Neuron (in vitro differentiated cells): Measurements from ENCODE around the gene RASGRP3.

Experiments used
- H2AFZ ChIP-seq: one replicate; pipeline ENCODE4 v1.6.1; 2013; ENCODE audit warnings: low read depth, mild to moderate bottlenecking, inconsistent platforms, low read length, moderate library complexity
- H3K27me3 ChIP-seq: one replicate; pipeline ENCODE4 v1.6.1; 2013; ENCODE audit warnings: low read length; ENCODE audit not compliant: insufficient read depth
- H3K36me3 ChIP-seq: one replicate; pipeline ENCODE4 v1.6.1; 2013; ENCODE audit warnings: low read length; ENCODE audit not compliant: insufficient read depth
- H3K4me1 ChIP-seq: one replicate; pipeline ENCODE4 v1.6.1; 2013; ENCODE audit warnings: low read length; ENCODE audit not compliant: insufficient read depth
- H3K4me3 ChIP-seq: 2 replicates; pipeline ENCODE4 v1.5.1; 2013; ENCODE audit warnings: mild to moderate bottlenecking, low read length, moderate library complexity
- H3K9me3 ChIP-seq: one replicate; pipeline ENCODE4 v1.6.1; 2013; ENCODE audit warnings: low read length

RASGRP3 gene

DNA sequence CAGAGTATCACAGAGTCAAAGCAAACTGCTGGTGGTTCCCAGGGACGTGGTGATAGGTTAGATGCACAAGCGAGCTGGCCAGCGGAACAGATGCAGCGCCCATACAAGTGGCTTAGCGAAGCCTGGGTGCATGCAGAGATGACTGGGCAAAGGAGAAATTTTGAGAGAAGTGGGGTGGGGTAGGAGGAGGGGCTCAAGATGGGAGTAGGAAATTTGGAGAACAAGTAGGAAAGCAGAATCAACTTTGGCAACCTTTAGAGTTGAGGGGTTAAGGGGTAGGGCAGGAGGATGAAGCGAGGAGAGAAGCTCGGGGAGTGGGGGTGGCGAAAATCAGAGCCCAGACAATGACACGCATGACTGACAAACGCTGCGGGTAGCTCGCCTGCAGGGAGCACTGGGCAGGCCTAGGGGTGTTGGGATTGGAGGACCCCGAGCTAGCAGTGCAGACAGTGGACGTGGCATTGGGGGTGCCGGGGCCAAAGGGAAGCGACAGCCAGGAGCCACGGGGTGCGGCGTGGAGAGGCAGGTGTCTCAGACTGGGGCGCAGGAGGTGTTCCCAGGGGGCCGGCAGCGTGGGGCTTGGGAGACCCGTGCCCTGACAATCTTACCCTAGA is 122.2 kb downstream of the RASGRP3 start:
- no peaks in the 10 kb centered on the region for H3K9me3 ChIP-seq
- peak overlapping the region; percentile 66 for H3K4me3 ChIP-seq
- H3K36me3 ChIP-seq = peaks cover 11% of the 10 kb centered on the region
- peak overlapping the region; percentile 56 for H2AFZ ChIP-seq
- no peaks in the 10 kb centered on the region for H3K27me3 ChIP-seq
- peaks cover 8% of the 10 kb centered on the region for H3K4me1 ChIP-seq

- peak within 1 kb of the TSS; percentile 66 for H3K4me3 ChIP-seq
- peak within 1 kb of the TSS; percentile 83 for H2AFZ ChIP-seq
- peaks cover 5% of the 10 kb centered on the region for H3K36me3 ChIP-seq
- H3K4me1 ChIP-seq = peaks cover 8% of the 10 kb centered on the region
- H3K27me3 ChIP-seq = no peaks in the 10 kb centered on the region
- H3K9me3 ChIP-seq = no peaks in the 10 kb centered on the region
These were observed 122.9 kb downstream of the RASGRP3 start, which contains the start of gene FAM98A for GRCh38 chr2:33599175-33599942. TSS of gene FAM98A (minus strand) at chr2:33599299. CDS start at chr2:33599221, 78 bp downstream.

GRCh38 chr2:33599943-33600192 is 123.4 kb downstream of the RASGRP3 start:
- Histone ChIP-seq H3K9me3 (no peaks in the 10 kb centered on the region), H3K36me3 (peaks cover 2% of the 10 kb centered on the region), H3K4me3 (peak overlapping the region; percentile 66), H2AFZ (peak overlapping the region; percentile 83), H3K4me1 (peaks cover 8% of the 10 kb centered on the region), H3K27me3 (no peaks in the 10 kb centered on the region)

DNA sequence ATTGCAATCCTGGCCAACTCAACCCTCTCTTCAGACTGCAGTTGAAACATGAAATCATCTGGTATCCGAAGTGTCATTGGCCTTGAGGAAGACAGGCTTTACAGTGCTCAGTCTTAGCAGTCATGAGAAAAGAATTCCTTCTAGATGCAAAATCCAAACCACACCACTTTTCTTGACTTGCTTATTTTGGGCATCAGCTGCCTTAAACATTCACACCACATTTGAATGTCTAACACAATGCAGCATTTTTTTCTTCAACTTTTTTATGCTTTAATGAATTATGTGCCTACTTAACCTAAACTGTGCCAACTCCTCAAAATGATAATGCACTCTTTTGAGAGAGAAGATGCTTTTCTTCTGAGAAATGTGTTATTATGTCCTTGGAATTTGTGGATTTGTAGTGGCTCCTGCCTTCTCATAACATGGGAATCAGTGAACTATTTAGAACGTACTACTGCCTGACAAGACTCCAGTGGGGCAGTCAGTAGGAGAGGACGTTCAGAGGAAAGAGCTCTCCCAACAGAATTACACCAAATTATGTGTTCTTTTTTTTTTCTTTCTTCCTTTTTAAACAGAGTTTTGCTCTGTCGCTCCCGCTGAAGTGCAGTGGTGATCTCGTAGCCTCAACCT is 125.9 kb downstream of the RASGRP3 start:
- H3K36me3 ChIP-seq = no peaks in the 10 kb centered on the region
- peaks cover 12% of the 10 kb centered on the region for H3K4me1 ChIP-seq
- H3K27me3 ChIP-seq = no peaks in the 10 kb centered on the region
- H3K4me3 ChIP-seq = no peak overlapping the region
- no peaks in the 10 kb centered on the region for H3K9me3 ChIP-seq
- H2AFZ ChIP-seq = no peak overlapping the region

- Histone ChIP-seq H2AFZ (no peak overlapping the region), H3K9me3 (no peaks in the 10 kb centered on the region), H3K36me3 (no peaks in the 10 kb centered on the region), H3K4me1 (peaks cover 15% of the 10 kb centered on the region), H3K27me3 (no peaks in the 10 kb centered on the region), H3K4me3 (no peak overlapping the region)
These were observed 127.0 kb downstream of the RASGRP3 start for GRCh38 chr2:33603416-33603815.

DNA sequence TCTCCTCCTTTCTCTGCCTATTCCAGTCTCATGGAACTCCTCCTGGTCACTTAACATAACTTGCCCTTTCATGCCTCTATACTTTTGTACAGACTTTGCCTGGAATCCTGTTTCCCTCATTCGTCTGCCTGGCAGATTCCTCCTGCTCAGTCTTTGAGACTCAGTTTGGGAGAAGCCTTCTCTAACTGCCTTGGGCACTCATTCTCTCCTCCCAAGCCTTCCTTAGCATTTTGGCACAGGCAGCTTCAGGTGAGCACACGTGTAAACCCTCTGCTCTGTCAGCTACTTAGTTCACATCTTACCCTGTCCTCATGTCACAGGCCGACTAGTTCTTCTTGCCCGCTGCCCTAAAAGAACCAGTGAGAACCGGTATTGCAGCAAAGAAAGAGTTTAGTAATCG is 128.6 kb downstream of the RASGRP3 start:
- H2AFZ ChIP-seq = no peak overlapping the region
- H3K9me3 ChIP-seq = no peaks in the 10 kb centered on the region
- H3K4me1 ChIP-seq = peaks cover 12% of the 10 kb centered on the region
- H3K4me3 ChIP-seq = no peak overlapping the region
- H3K36me3 ChIP-seq = no peaks in the 10 kb centered on the region
- no peaks in the 10 kb centered on the region for H3K27me3 ChIP-seq

- no peaks in the 10 kb centered on the region for H3K9me3 ChIP-seq
- H2AFZ ChIP-seq = no peak overlapping the region
- peaks cover 12% of the 10 kb centered on the region for H3K4me1 ChIP-seq
These were observed 129.7 kb downstream of the RASGRP3 start for GRCh38 chr2:33606100-33606499.

DNA sequence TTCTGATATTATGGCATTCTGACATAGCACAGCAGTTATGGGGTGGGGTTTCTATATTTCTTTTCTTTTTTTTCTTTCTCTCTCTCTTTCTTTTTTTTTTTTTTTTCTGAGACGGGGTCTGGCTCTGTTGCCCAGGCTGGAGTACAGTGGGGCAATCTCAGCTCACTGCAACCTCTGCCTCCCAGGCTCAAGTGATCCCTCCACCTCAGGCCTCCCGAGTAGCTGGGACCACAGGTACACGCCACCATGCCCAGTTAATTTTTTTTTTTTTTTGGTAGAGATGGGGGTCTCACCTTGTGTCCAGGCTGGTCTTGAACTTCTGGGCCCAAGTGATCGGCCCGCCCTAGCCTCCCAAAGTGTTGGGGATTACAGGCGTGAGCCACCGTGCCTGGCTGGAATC is 130.2 kb downstream of the RASGRP3 start:
- H3K36me3 ChIP-seq = no peaks in the 10 kb centered on the region
- H2AFZ ChIP-seq = no peak overlapping the region
- peaks cover 12% of the 10 kb centered on the region for H3K4me1 ChIP-seq
- no peak overlapping the region for H3K4me3 ChIP-seq
- H3K9me3 ChIP-seq = no peaks in the 10 kb centered on the region
- no peaks in the 10 kb centered on the region for H3K27me3 ChIP-seq

More at GRCh38 chr2:33606100-33606499, 129.7 kb downstream of the RASGRP3 start:
- H3K36me3 ChIP-seq = no peaks in the 10 kb centered on the region
- H3K4me3 ChIP-seq = no peak overlapping the region
- H3K27me3 ChIP-seq = no peaks in the 10 kb centered on the region

- Histone ChIP-seq H2AFZ (no peak overlapping the region), H3K4me1 (peaks cover 12% of the 10 kb centered on the region), H3K27me3 (no peaks in the 10 kb centered on the region), H3K36me3 (no peaks in the 10 kb centered on the region), H3K9me3 (no peaks in the 10 kb centered on the region), H3K4me3 (no peak overlapping the region)
These were observed 130.8 kb downstream of the RASGRP3 start for GRCh38 chr2:33607251-33607721.

DNA sequence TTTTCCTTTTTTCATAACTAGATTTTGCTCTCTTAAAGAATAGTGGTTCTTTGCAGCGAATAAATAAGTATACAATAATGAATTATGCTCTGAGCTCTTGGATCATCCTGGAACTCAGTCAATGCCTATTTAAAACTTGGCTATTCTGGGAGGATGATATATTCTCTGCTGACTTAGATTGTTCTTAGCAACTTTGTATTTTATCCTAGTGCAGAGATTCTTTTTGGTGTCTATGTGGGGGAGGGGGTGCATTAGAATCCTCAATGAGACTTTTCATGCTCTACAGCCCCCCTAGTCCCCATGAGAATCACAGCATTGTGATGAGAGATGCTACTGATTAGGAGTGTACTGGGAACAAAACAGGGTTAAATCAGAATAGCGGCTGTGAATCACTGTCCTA is 131.5 kb downstream of the RASGRP3 start:
- H3K36me3 ChIP-seq = no peaks in the 10 kb centered on the region
- H3K9me3 ChIP-seq = no peaks in the 10 kb centered on the region
- H3K4me1 ChIP-seq = peaks cover 12% of the 10 kb centered on the region
- H3K4me3 ChIP-seq = no peak overlapping the region
- no peak overlapping the region for H2AFZ ChIP-seq
- no peaks in the 10 kb centered on the region for H3K27me3 ChIP-seq

DNA sequence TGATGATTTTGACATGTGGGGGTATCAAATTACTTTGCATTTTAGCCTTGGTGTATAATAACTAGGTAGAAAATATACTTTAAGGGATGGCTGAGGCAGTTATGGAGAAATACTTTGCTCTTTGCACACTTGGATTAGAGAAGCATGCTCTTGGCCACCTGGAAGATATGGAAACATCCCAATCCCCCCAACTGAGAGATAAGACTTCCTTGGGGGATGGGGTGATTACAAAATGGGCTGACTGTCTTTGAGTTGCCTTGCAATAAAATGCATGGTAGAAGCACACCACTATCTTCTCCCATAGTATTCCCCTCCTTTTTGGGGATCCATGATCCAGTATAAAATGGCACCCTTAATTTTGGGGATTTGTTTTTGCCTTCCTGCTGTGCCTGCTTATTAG is 137.7 kb downstream of the RASGRP3 start:
- H3K4me1 ChIP-seq = no peaks in the 10 kb centered on the region
- H2AFZ ChIP-seq = no peak overlapping the region
- H3K27me3 ChIP-seq = no peaks in the 10 kb centered on the region
- H3K4me3 ChIP-seq = no peak overlapping the region
- no peaks in the 10 kb centered on the region for H3K9me3 ChIP-seq
- no peaks in the 10 kb centered on the region for H3K36me3 ChIP-seq
